Testis (tissue), 3 donors: ENCODE data around the gene NEMP2. TPM values are rescaled to one million over a fixed set of nuclear protein-coding genes. Genes with fewer than 3 reads are reported as not detected.

Experiments
- DNase-seq: peaks from one replicate; pipeline ENCODE4 v3.0.0-alpha.2; 2019
- H3K27ac ChIP-seq, 2 donors: fragments of 200-600 bp; sonication (generic); one replicate each; pipeline ENCODE4 v1.5.1; 2019
- H3K27me3 ChIP-seq: fragments of 200-600 bp; sonication (generic); one replicate; pipeline ENCODE4 v1.5.1; 2019
- H3K36me3 ChIP-seq: fragments of 200-600 bp; sonication (generic); one replicate; pipeline ENCODE4 v1.5.1; 2017; ENCODE audit warnings: low read depth; ENCODE audit errors: missing control alignments
- H3K4me1 ChIP-seq: fragments of 200-600 bp; sonication (generic); one replicate; pipeline ENCODE4 v1.5.1; 2019
- H3K4me3 ChIP-seq, 2 donors: fragments of 200-600 bp; sonication (generic); one replicate each; pipeline ENCODE4 v1.5.1; 2017 to 2019
- H3K9me3 ChIP-seq: fragments of 200-600 bp; sonication (generic); one replicate; pipeline ENCODE4 v1.5.1; 2017
- POLR2A ChIP-seq: fragments of 450-650 bp; IDR thresholded peaks from one replicate; pipeline ENCODE4 v1.6.1; 2017; ENCODE audit warnings: antibody characterized with exemption, mild to moderate bottlenecking, moderate library complexity
- WGBS, 2 donors: methylation state at CpG; one replicate each; pipeline ENCODE4 v1.1.5; 2018; 5-methylcytosine and 5-hydroxymethylcytosine counted together
- intact Hi-C: fragments of 100-400 bp; cut with DNase I; formaldehyde crosslinking; loops from one replicate; pipeline ENCODE4 v1.15.1; 2023; ENCODE audit warnings: low total_unique reads
- polyA plus RNA-seq: library from polyadenylated mRNA; stranded (reverse); fragments of 350-450 nt; fragmentation: Illumina TruSeq; extraction: RNeasy Lipid Tissue Mini Kit (QIAGEN cat#74804); gene quantifications from one replicate; pipeline ENCODE4 v1.2.3, GENCODE V29; 2014; ENCODE audit warnings: low read depth, low replicate concordance; ENCODE audit not compliant: insufficient read depth
- total RNA-seq, 2 donors: library from RNA; depleted of rRNA; stranded (reverse); fragments of >200 nt; gene quantifications; one replicate each; pipeline ENCODE4 v1.2.3, GENCODE V29; 2016
- TF ChIP-seq, protein P1 (sequence below), 3 experiments: fragments of 450-650 bp in 2 of 3; fragments of 200-600 bp in 1 of 3; sonication (generic) in 1 of 3; IDR thresholded peaks; one replicate each; pipeline ENCODE4 v1.5.1; 2016 to 2019; ENCODE audit warnings: antibody characterized with exemption in 3 of 3, mild to moderate bottlenecking in 2 of 3, moderate library complexity in 1 of 3

Gene NEMP2
- total and polyA plus RNA-seq, 3 donors from 2014 or later = 8.1 to 32.0 (median 16.8) TPM

DNA sequence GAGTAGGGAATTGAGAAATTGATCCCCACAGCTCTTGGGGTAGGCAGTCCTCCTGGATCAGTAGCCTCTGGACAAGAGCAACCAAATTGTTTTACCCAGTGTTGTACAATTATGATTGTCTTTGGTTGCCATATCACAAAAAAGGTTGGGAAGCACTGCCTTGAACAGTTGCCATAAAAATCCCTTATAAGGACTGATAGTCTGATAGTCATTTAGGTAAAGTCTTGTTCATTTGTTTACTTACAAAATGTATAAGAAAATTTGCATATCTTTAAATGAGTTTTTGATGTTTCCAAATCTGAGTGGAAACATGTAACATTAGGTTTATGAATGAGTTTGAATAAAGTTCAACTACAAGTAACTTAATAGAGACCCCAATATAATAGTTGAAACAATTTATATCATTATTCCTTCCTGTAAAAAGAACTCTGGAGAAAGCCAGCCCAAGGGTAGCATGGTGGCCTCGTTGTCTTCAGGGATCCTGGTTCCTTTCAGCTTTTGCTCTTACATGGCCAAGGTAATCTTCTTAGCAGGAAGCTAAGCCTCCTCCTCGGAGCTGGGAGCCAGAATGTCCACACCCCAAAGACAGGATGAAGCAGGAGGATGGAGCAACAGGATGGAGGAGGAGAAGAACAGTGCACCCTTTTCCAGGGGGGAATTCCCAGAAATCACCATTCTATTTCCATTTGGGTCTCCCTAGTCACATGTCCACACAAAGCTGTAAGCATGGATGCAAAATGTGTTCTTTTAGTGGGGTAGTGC is 35.7 kb upstream of the NEMP2 start:
- WGBS, 2 donors = 81 to 83% methylated on average over 2 of the region's 2 CpGs
- DNase-seq = no peak
- Histone ChIP-seq H3K27me3 (no peaks in the 10 kb centered on the region), H3K36me3 (no peaks in the 10 kb centered on the region), H3K4me1 (no peaks in the 10 kb centered on the region), H3K27ac (no peak overlapping the region), H3K4me3 (no peak overlapping the region), H3K9me3 (no peaks in the 10 kb centered on the region)
- no peak for TF ChIP-seq POLR2A
- TF ChIP-seq, protein P1, sequence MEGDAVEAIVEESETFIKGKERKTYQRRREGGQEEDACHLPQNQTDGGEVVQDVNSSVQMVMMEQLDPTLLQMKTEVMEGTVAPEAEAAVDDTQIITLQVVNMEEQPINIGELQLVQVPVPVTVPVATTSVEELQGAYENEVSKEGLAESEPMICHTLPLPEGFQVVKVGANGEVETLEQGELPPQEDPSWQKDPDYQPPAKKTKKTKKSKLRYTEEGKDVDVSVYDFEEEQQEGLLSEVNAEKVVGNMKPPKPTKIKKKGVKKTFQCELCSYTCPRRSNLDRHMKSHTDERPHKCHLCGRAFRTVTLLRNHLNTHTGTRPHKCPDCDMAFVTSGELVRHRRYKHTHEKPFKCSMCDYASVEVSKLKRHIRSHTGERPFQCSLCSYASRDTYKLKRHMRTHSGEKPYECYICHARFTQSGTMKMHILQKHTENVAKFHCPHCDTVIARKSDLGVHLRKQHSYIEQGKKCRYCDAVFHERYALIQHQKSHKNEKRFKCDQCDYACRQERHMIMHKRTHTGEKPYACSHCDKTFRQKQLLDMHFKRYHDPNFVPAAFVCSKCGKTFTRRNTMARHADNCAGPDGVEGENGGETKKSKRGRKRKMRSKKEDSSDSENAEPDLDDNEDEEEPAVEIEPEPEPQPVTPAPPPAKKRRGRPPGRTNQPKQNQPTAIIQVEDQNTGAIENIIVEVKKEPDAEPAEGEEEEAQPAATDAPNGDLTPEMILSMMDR (IDR thresholded peaks at IDR 0.05) = no peak
- intact Hi-C loops = no loop called here

DNA sequence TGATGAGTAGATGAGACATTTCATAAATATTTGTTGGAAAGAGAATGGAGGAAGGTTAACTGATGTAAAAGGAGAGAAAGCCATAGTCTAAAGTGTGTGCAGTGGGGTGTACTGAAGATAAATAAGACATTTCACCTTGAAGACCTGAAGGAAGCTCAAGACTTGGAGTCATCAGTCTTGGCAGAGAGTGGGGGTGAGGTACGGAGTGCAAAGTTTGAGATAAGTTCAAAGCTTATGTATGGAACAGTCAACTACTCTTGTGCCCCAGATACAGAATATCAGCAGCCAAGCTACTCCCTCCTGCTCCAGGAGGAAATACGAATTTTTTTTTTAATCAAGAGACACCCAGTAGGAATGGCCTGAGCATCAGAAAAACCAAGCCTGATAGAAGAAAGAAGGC is 30.3 kb upstream of the NEMP2 start:
- DNase-seq = no peak
- 58 to 80% methylated on average over 2 of the region's 2 CpGs for WGBS, 2 donors
- intact Hi-C loops = no loop called here
- Histone ChIP-seq H3K36me3 (no peaks in the 10 kb centered on the region), H3K4me3 (no peak overlapping the region), H3K27ac (no peak overlapping the region), H3K4me1 (no peaks in the 10 kb centered on the region), H3K9me3 (no peaks in the 10 kb centered on the region), H3K27me3 (no peaks in the 10 kb centered on the region)
- TF ChIP-seq, protein P1 (IDR thresholded peaks at IDR 0.05) = no peak
- TF ChIP-seq POLR2A = no peak

DNA sequence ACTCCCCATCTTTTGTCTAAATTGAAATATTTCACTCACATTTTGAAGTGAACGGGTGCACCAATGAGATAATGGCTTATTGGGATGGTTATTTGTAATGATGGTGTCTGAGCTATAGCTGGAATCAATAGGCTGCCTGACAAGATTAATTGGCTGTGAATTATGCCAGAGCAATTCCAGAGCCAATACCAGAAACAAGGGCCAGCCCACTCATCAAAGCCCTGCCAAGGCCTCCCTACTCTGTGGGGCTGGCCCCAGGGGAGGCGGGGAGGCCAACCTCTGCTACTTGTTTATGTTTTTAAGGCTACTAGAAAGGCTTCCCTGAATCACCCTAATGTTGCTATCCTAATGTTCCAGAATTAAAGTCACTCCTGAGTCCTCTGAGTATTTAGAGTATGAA is 29.1 kb upstream of the NEMP2 start:
- no peak overlapping the region for H3K27ac ChIP-seq
- H3K4me3 ChIP-seq = no peak overlapping the region
- H3K9me3 ChIP-seq = no peaks in the 10 kb centered on the region
- no peaks in the 10 kb centered on the region for H3K36me3 ChIP-seq
- no peaks in the 10 kb centered on the region for H3K4me1 ChIP-seq
- 88 to 92% methylated on average over 2 of the region's 2 CpGs for WGBS, 2 donors
- intact Hi-C loops = no loop called here
- no peak for TF ChIP-seq POLR2A
- TF ChIP-seq, protein P1 (IDR thresholded peaks at IDR 0.05) = no peak
- DNase-seq = no peak
- H3K27me3 ChIP-seq = no peaks in the 10 kb centered on the region

DNA sequence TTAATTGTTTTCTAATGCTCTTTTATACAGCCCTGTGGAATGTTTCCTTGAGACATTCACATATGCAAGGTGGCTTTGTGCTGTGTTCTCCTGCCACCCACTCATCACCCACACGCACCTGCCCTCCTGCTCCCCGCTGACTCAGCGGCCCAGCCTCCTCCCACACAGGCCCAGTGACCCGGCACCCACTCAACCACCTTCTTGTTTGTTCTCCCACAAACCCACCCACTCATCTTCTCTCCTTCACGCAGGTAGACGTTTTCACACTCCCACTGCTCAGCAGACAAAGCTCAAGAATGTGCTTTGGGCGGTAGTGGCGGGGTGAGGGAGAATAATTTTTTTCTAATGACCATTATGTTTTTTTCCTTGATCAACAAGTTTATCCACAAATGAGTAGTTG is 28.6 kb upstream of the NEMP2 start:
- no peak for DNase-seq
- WGBS, 2 donors = 73 to 75% methylated on average over 8 of the region's 8 CpGs

More for the DNA sequence above, 28.6 kb upstream of the NEMP2 start:
- H3K27ac ChIP-seq = no peak overlapping the region
- intact Hi-C loops = no loop called here
- H3K4me3 ChIP-seq = no peak overlapping the region
- H3K4me1 ChIP-seq = no peaks in the 10 kb centered on the region
- H3K27me3 ChIP-seq = no peaks in the 10 kb centered on the region
- TF ChIP-seq, protein P1 (IDR thresholded peaks at IDR 0.05) = no peak
- TF ChIP-seq POLR2A = no peak
- no peaks in the 10 kb centered on the region for H3K9me3 ChIP-seq
- H3K36me3 ChIP-seq = no peaks in the 10 kb centered on the region
